Activated naive CD4-positive, alpha-beta T cell treated with anti-CD3 and anti-CD28 coated beads, Interleukin-2, amount 50 U/mL, for 24 hours (primary cell): ENCODE results near the gene LRCOL1.
A peak's percentile ranks its signal among the peaks of the same experiment; 100 is the strongest.

Experiments used
- H3K27ac Mint-ChIP-seq: one replicate; pipeline ENCODE4 v1.8.0; 2021; ENCODE audit warnings: mild to moderate bottlenecking, mixed read lengths
- H3K27me3 Mint-ChIP-seq: one replicate; pipeline ENCODE4 v1.8.0; 2021; ENCODE audit warnings: mixed read lengths
- H3K36me3 Mint-ChIP-seq: one replicate; pipeline ENCODE4 v1.8.0; 2021; ENCODE audit warnings: mixed read lengths
- H3K4me1 Mint-ChIP-seq: one replicate; pipeline ENCODE4 v1.8.0; 2021; ENCODE audit warnings: mixed read lengths
- H3K4me3 Mint-ChIP-seq: one replicate; pipeline ENCODE4 v1.8.0; 2021; ENCODE audit warnings: mild to moderate bottlenecking, mixed read lengths
- H3K9me3 Mint-ChIP-seq: one replicate; pipeline ENCODE4 v1.8.0; 2021; ENCODE audit warnings: mixed read lengths

LRCOL1 gene

GRCh38 chr12:132574271-132574996 is 35.9 kb downstream of the LRCOL1 start:
- no peaks in the 10 kb centered on the region for H3K36me3 Mint-ChIP-seq

GRCh38 chr12:132572801-132573760 is 37.3 kb downstream of the LRCOL1 start:
- Mint-ChIP-seq H3K36me3 (no peaks in the 10 kb centered on the region), H3K9me3 (no peaks in the 10 kb centered on the region), H3K4me3 (no peak overlapping the region), H3K27me3 (no peaks in the 10 kb centered on the region), H3K27ac (no peak overlapping the region), H3K4me1 (no peaks in the 10 kb centered on the region)

More at GRCh38 chr12:132574271-132574996, 35.9 kb downstream of the LRCOL1 start:
- no peaks in the 10 kb centered on the region for H3K4me1 Mint-ChIP-seq
- H3K27me3 Mint-ChIP-seq = no peaks in the 10 kb centered on the region
- no peak overlapping the region for H3K4me3 Mint-ChIP-seq
- no peak overlapping the region for H3K27ac Mint-ChIP-seq
- no peaks in the 10 kb centered on the region for H3K9me3 Mint-ChIP-seq

DNA sequence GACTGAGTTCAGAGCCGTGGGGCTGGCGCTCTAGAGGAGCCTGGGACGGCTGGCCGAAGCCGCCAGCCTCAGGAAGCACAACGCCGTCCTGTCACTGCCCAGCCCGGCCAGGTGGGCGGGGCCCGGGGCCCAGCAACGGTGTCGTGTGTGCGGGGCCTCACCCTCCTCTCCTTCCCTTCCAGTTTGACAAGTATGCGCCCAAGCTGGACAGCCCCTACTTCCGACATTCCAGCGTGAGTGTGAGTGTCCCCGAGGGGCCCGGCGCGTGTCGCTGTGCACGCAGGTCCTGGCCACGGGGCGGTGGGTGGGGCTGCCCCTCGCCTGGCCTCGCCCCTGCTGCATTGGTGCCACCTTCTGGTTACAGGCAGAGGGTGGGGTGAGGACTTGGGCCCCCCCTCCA is 38.3 kb downstream of the LRCOL1 start:
- H3K9me3 Mint-ChIP-seq = no peaks in the 10 kb centered on the region

DNA sequence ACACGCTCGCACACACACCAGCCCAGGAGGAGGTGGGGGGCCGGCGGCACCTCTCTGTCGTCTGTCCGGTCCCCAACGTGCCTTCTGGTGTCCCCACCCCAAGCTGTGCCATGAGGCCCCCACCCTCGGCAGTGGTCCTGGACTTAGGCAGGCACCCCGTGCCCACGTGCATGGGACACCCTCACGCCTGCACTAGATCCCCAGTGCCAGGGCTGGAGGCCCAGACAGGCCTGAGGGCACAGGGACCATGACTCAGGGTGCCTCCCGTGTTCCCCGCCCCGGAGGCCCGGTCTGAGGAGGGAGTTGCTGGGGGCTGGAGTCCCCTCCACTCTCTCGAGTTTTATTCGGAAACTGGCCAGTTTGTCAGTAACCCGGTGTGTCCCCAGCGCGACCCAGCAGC is 38.8 kb downstream of the LRCOL1 start:
- H3K27ac Mint-ChIP-seq = no peak overlapping the region

More for the DNA sequence above, 38.3 kb downstream of the LRCOL1 start:
- Mint-ChIP-seq H3K4me3 (no peak overlapping the region), H3K27me3 (no peaks in the 10 kb centered on the region), H3K36me3 (no peaks in the 10 kb centered on the region), H3K4me1 (no peaks in the 10 kb centered on the region), H3K27ac (no peak overlapping the region)

GRCh38 chr12:132571051-132571450 is 39.3 kb downstream of the LRCOL1 start:
- no peaks in the 10 kb centered on the region for H3K4me1 Mint-ChIP-seq
- no peak overlapping the region for H3K27ac Mint-ChIP-seq
- no peaks in the 10 kb centered on the region for H3K36me3 Mint-ChIP-seq
- no peak overlapping the region for H3K4me3 Mint-ChIP-seq
- H3K9me3 Mint-ChIP-seq = no peaks in the 10 kb centered on the region
- no peaks in the 10 kb centered on the region for H3K27me3 Mint-ChIP-seq

More for the DNA sequence above, 38.8 kb downstream of the LRCOL1 start:
- H3K27me3 Mint-ChIP-seq = no peaks in the 10 kb centered on the region
- H3K36me3 Mint-ChIP-seq = no peaks in the 10 kb centered on the region
- H3K4me3 Mint-ChIP-seq = no peak overlapping the region
- H3K9me3 Mint-ChIP-seq = no peaks in the 10 kb centered on the region
- H3K4me1 Mint-ChIP-seq = no peaks in the 10 kb centered on the region

DNA sequence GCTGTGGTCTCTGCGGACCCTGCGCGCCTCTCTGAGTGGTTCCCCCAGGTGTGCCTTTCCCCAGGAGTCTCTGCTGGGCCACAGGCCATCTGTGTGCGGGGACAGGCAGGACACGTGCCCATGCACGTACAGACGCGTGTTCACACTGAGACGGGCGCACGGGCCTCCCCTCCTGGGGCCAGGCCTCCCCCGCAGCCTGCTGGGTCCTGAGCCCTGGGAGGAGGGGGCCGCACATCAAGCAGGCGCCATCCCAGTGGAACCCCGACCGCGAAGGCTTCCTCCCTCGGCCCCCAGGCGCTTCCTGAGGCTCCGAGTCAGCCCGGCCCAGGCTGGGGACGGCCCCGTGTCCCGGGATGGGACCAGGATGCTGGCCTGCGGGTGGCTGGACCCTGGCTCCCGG is 39.7 kb downstream of the LRCOL1 start:
- Mint-ChIP-seq H3K9me3 (no peaks in the 10 kb centered on the region), H3K4me1 (no peaks in the 10 kb centered on the region), H3K27me3 (no peaks in the 10 kb centered on the region), H3K27ac (no peak overlapping the region), H3K36me3 (no peaks in the 10 kb centered on the region), H3K4me3 (no peak overlapping the region)

GRCh38 chr12:132569856-132570480 is 40.4 kb downstream of the LRCOL1 start:
- Mint-ChIP-seq H3K4me3 (no peak overlapping the region), H3K27me3 (no peaks in the 10 kb centered on the region), H3K9me3 (no peaks in the 10 kb centered on the region), H3K27ac (no peak overlapping the region), H3K4me1 (peaks cover 3% of the 10 kb centered on the region), H3K36me3 (no peaks in the 10 kb centered on the region)

- H3K27ac Mint-ChIP-seq = no peak overlapping the region
Measured at GRCh38 chr12:132568826-132569480, 41.4 kb downstream of the LRCOL1 start.

DNA sequence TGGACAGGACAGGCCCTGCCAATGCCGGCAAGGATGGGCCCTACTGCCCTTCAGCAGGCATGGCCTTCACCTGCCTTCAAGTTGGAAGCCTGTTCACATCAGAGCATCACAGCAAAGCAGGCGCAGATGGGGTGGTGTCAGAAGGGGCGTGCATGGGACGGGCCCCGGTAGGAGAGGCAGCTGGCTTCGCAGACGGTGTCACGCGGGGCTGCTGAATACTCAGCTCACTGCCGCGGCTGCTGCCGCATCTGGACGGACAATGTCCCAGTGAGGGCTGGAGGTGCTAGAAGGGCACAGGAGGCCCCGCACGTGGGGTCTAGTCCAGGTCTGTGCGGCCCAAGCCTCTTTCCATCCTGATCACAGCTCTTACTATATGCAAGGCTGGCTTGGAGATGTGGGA is 42.1 kb downstream of the LRCOL1 start:
- Mint-ChIP-seq H3K36me3 (no peaks in the 10 kb centered on the region), H3K9me3 (no peaks in the 10 kb centered on the region), H3K27me3 (no peaks in the 10 kb centered on the region), H3K4me3 (no peak overlapping the region), H3K4me1 (peaks cover 3% of the 10 kb centered on the region), H3K27ac (no peak overlapping the region)

More at GRCh38 chr12:132568826-132569480, 41.4 kb downstream of the LRCOL1 start:
- Mint-ChIP-seq H3K9me3 (no peaks in the 10 kb centered on the region), H3K27me3 (no peaks in the 10 kb centered on the region), H3K4me3 (no peak overlapping the region), H3K36me3 (no peaks in the 10 kb centered on the region), H3K4me1 (peaks cover 3% of the 10 kb centered on the region)

- Mint-ChIP-seq H3K27me3 (no peaks in the 10 kb centered on the region), H3K4me3 (no peak overlapping the region), H3K4me1 (peaks cover 3% of the 10 kb centered on the region), H3K36me3 (no peaks in the 10 kb centered on the region), H3K9me3 (no peaks in the 10 kb centered on the region), H3K27ac (no peak overlapping the region)
Measured at GRCh38 chr12:132566516-132567131, 43.8 kb downstream of the LRCOL1 start.

- H3K9me3 Mint-ChIP-seq = no peaks in the 10 kb centered on the region
- no peaks in the 10 kb centered on the region for H3K36me3 Mint-ChIP-seq
- no peak overlapping the region for H3K4me3 Mint-ChIP-seq
- no peak overlapping the region for H3K27ac Mint-ChIP-seq
- peaks cover 3% of the 10 kb centered on the region for H3K4me1 Mint-ChIP-seq
- no peaks in the 10 kb centered on the region for H3K27me3 Mint-ChIP-seq
Measured at GRCh38 chr12:132565365-132565764, 45.0 kb downstream of the LRCOL1 start.

GRCh38 chr12:132563911-132564310 is 46.5 kb downstream of the LRCOL1 start:
- Mint-ChIP-seq H3K4me3 (no peak overlapping the region), H3K27me3 (no peaks in the 10 kb centered on the region), H3K9me3 (no peaks in the 10 kb centered on the region), H3K36me3 (no peaks in the 10 kb centered on the region), H3K4me1 (peaks cover 8% of the 10 kb centered on the region), H3K27ac (no peak overlapping the region)

DNA sequence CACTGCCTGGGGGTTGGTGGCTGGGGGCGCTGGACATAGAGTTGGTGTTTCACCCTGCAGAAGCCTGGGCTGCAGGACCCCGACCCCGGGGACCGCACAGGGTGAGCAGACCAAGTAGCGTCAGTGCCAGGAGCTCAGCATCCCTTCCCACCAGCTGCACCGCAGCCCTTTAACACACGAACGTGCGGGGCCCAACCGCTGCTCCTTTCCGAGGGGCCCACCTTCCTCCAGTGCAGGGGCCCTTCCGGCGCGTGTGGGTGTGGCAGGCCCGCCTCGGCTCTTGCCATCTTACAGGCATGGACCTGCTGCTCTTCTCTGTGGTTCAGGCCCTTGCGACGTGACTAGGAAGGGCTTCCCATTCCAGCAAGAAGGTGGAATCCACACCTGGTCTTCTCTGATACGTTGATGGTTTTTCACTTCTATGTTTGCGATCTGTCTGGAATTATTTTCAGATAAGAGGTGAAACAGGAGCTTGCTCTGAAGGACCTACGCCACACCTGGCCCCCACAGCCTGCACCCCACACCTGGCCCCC is 47.8 kb downstream of the LRCOL1 start:
- Mint-ChIP-seq H3K4me3 (no peak overlapping the region), H3K4me1 (peaks cover 16% of the 10 kb centered on the region), H3K36me3 (no peaks in the 10 kb centered on the region)

DNA sequence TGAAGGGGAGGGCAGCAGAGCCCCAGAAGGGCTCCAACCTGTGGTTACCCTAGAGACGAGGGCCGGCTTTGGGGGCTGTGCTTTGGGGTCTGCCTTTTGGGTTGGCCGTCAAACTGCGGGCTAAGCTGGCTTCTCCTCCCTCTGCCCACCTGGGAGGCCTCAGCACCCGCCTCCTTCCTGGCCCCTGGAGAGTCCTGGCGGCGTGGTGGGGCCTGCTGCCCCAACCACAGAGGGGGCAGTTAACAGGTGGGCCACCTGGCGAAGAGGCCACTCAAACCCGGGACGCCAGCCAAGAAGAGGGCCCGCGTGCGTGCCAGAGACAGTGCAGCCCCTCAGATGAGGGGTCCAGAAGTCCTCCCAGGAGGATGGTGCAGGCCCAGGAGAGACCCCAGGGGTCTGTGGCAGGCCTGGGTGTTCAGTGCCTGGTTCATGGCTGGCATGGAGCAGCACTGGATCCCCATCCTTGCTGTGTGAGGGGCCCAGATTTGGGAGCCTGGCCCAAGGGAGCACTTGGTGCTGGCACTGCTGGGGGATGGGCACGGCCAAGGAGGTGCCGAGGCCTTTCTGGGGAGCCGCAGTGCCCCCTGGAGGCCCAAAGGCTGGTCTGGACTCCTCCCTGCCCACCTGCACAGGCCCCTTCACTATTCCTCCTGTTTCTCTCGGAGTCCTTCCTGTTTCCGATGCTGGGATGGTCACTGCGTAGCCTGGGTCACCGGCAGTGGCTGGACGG is 48.8 kb downstream of the LRCOL1 start:
- Mint-ChIP-seq H3K27me3 (no peaks in the 10 kb centered on the region), H3K27ac (no peak overlapping the region), H3K4me3 (peak overlapping the region; percentile 81)

More for the DNA sequence above, 47.8 kb downstream of the LRCOL1 start:
- Mint-ChIP-seq H3K27ac (no peak overlapping the region), H3K9me3 (no peaks in the 10 kb centered on the region), H3K27me3 (no peaks in the 10 kb centered on the region)

More for the DNA sequence above, 48.8 kb downstream of the LRCOL1 start:
- no peaks in the 10 kb centered on the region for H3K9me3 Mint-ChIP-seq
- H3K36me3 Mint-ChIP-seq = no peaks in the 10 kb centered on the region
- H3K4me1 Mint-ChIP-seq = peaks cover 16% of the 10 kb centered on the region
